ENCODE measurements around the gene C8B. TPM values are rescaled to one million over a fixed set of nuclear protein-coding genes. Genes with fewer than 3 reads are reported as not detected.

The C8B gene
- total RNA-seq, 1 donor from 2014 or later = not detected

- DNase-seq (no peak), ATAC-seq (no peak)
- no peaks in the 10 kb centered on the region for H3K4me1 ChIP-seq
- intact Hi-C loops (cut with DNase I) = no loop called here
- no peaks in the 10 kb centered on the region for H3K9me3 ChIP-seq
- no peak overlapping the region for H3K27ac ChIP-seq
- H3K27me3 ChIP-seq = no peaks in the 10 kb centered on the region
- TF ChIP-seq, protein P1, sequence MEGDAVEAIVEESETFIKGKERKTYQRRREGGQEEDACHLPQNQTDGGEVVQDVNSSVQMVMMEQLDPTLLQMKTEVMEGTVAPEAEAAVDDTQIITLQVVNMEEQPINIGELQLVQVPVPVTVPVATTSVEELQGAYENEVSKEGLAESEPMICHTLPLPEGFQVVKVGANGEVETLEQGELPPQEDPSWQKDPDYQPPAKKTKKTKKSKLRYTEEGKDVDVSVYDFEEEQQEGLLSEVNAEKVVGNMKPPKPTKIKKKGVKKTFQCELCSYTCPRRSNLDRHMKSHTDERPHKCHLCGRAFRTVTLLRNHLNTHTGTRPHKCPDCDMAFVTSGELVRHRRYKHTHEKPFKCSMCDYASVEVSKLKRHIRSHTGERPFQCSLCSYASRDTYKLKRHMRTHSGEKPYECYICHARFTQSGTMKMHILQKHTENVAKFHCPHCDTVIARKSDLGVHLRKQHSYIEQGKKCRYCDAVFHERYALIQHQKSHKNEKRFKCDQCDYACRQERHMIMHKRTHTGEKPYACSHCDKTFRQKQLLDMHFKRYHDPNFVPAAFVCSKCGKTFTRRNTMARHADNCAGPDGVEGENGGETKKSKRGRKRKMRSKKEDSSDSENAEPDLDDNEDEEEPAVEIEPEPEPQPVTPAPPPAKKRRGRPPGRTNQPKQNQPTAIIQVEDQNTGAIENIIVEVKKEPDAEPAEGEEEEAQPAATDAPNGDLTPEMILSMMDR (IDR thresholded peaks at IDR 0.05) = no peak
- H3K4me3 ChIP-seq = no peak overlapping the region
- H3K36me3 ChIP-seq = no peaks in the 10 kb centered on the region
These were observed 57.1 kb downstream of the C8B start for GRCh38 chr1:56908619-56909221.

GRCh38 chr1:56905667-56906066 is 60.1 kb downstream of the C8B start:
- Histone ChIP-seq H3K4me1 (no peaks in the 10 kb centered on the region), H3K4me3 (no peak overlapping the region), H3K27me3 (peaks cover 10% of the 10 kb centered on the region), H3K36me3 (no peaks in the 10 kb centered on the region), H3K9me3 (no peaks in the 10 kb centered on the region), H3K27ac (no peak overlapping the region)
- intact Hi-C loops (cut with DNase I) = no loop called here
- ATAC-seq = no peak
- TF ChIP-seq, protein P1 (IDR thresholded peaks at IDR 0.05) = no peak
- DNase-seq = no peak

- H3K36me3 ChIP-seq = no peaks in the 10 kb centered on the region
- DNase-seq (no peak), ATAC-seq (no peak)
- no peak overlapping the region for H3K27ac ChIP-seq
- H3K4me1 ChIP-seq = no peaks in the 10 kb centered on the region
- peaks cover 10% of the 10 kb centered on the region for H3K27me3 ChIP-seq
- no peaks in the 10 kb centered on the region for H3K9me3 ChIP-seq
- H3K4me3 ChIP-seq = no peak overlapping the region
- intact Hi-C loops (cut with DNase I) = no loop called here
- TF ChIP-seq, protein P1 (IDR thresholded peaks at IDR 0.05) = no peak
These were observed 61.0 kb downstream of the C8B start for GRCh38 chr1:56904663-56905397.

DNA sequence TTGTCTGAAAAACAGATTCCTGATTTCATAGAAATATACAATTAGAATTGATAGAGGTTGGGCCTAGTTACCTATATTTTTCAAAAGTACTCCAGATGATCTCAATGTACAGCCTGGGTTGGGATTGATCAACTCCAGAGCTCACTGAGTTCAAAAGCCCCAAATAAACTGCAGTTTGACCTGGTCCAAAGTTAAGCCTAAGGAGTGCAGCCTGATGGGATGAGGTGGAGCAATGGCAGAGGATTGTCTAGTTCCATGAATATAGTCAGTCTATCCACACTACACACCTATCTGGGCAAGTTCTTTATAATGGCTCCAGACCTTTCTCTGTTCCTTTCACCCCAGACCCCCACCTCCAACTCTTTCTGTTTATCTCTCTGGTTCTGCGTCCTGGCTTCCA is 62.0 kb downstream of the C8B start:
- TF ChIP-seq, protein P1 (IDR thresholded peaks at IDR 0.05) = no peak
- Histone ChIP-seq H3K9me3 (no peaks in the 10 kb centered on the region), H3K36me3 (no peaks in the 10 kb centered on the region), H3K27ac (no peak overlapping the region), H3K4me3 (no peak overlapping the region), H3K27me3 (peaks cover 10% of the 10 kb centered on the region), H3K4me1 (no peaks in the 10 kb centered on the region)
- intact Hi-C loops (cut with DNase I) = no loop called here
- ATAC-seq (no peak), DNase-seq (no peak)

GRCh38 chr1:56901716-56902115 is 64.1 kb downstream of the C8B start:
- TF ChIP-seq, protein P1 (IDR thresholded peaks at IDR 0.05) = no peak
- intact Hi-C loops (cut with DNase I) = no loop called here
- Histone ChIP-seq H3K9me3 (no peaks in the 10 kb centered on the region), H3K36me3 (no peaks in the 10 kb centered on the region), H3K4me3 (no peak overlapping the region), H3K27ac (no peak overlapping the region), H3K4me1 (no peaks in the 10 kb centered on the region), H3K27me3 (peaks cover 10% of the 10 kb centered on the region)
- peak; percentile 60 for ATAC-seq
- no peak for DNase-seq

All from upper lobe of right lung (tissue), 1 donor.